EL (cell line): ENCODE results near the gene L3MBTL4.
"Not testable (repeated sequence)": the region's sequence is repeated elsewhere in the genome, so short reads cannot be mapped to it uniquely, and the experiment has no call there.

ENCODE experiments used
- DNase-seq: peaks from one replicate; pipeline ENCODE4 v3.0.0-alpha.2; 2016

The L3MBTL4 gene

GRCh38 chr18:6294148-6294784 lies 120.4 kb downstream of the L3MBTL4 start:
- DNase-seq, result no peak

GRCh38 chr18:6289843-6290242 lies 124.9 kb downstream of the L3MBTL4 start:
- DNase-seq, result no peak

GRCh38 chr18:6286585-6286984 lies 128.1 kb downstream of the L3MBTL4 start:
- no peak for DNase-seq

GRCh38 chr18:6284761-6285160 lies 129.9 kb downstream of the L3MBTL4 start:
- no peak for DNase-seq

GRCh38 chr18:6284300-6284699 lies 130.4 kb downstream of the L3MBTL4 start:
- no peak for DNase-seq

GRCh38 chr18:6281874-6282273 lies 132.8 kb downstream of the L3MBTL4 start:
- DNase-seq, result no peak

- no peak for DNase-seq
Measured at GRCh38 chr18:6280211-6280743, 134.4 kb downstream of the L3MBTL4 start.

- DNase-seq, result no peak
Measured at GRCh38 chr18:6279308-6279707, 135.4 kb downstream of the L3MBTL4 start.

- no peak for DNase-seq
Measured at GRCh38 chr18:6273423-6273822, 141.3 kb downstream of the L3MBTL4 start.

- not testable (repeated sequence) for DNase-seq
Measured at GRCh38 chr18:6272144-6272543, 142.6 kb downstream of the L3MBTL4 start.

GRCh38 chr18:6271585-6271984 lies 143.1 kb downstream of the L3MBTL4 start:
- no peak for DNase-seq

- no peak for DNase-seq
Measured at GRCh38 chr18:6270771-6271216, 143.9 kb downstream of the L3MBTL4 start.

- no peak for DNase-seq
Measured at GRCh38 chr18:6269660-6270332, 144.9 kb downstream of the L3MBTL4 start.

GRCh38 chr18:6266212-6266611 lies 148.5 kb downstream of the L3MBTL4 start:
- DNase-seq, result no peak

GRCh38 chr18:6261938-6262337 lies 152.8 kb downstream of the L3MBTL4 start:
- no peak for DNase-seq

GRCh38 chr18:6259324-6259723 lies 155.4 kb downstream of the L3MBTL4 start:
- not testable (repeated sequence) for DNase-seq

- no peak for DNase-seq
Measured at GRCh38 chr18:6257950-6258349, 156.8 kb downstream of the L3MBTL4 start.

- DNase-seq, result no peak
Measured at GRCh38 chr18:6256521-6256920, 158.2 kb downstream of the L3MBTL4 start.

- no peak for DNase-seq
Measured at GRCh38 chr18:6255886-6256285, 158.8 kb downstream of the L3MBTL4 start.

GRCh38 chr18:6255116-6255705 lies 159.5 kb downstream of the L3MBTL4 start:
- DNase-seq, result no peak

GRCh38 chr18:6254456-6254855 lies 160.3 kb downstream of the L3MBTL4 start:
- no peak for DNase-seq

- DNase-seq, result no peak
Measured at GRCh38 chr18:6251084-6251483, 163.6 kb downstream of the L3MBTL4 start.

GRCh38 chr18:6249788-6250187 lies 164.9 kb downstream of the L3MBTL4 start:
- no peak for DNase-seq

GRCh38 chr18:6249170-6249569 lies 165.5 kb downstream of the L3MBTL4 start:
- DNase-seq, result no peak
